Measurements from ENCODE around the gene KRTAP10-6. TPM values are rescaled to one million over a fixed set of nuclear protein-coding genes. Genes with fewer than 3 reads are reported as not detected.
"Not testable (repeated sequence)": the region's sequence is repeated elsewhere in the genome, so short reads cannot be mapped to it uniquely, and the experiment has no call there.

KRTAP10-6 gene, protein sequence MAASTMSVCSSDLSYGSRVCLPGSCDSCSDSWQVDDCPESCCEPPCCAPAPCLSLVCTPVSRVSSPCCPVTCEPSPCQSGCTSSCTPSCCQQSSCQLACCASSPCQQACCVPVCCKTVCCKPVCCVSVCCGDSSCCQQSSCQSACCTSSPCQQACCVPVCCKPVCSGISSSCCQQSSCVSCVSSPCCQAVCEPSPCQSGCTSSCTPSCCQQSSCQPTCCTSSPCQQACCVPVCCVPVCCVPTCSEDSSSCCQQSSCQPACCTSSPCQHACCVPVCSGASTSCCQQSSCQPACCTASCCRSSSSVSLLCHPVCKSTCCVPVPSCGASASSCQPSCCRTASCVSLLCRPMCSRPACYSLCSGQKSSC
- not detected for total RNA-seq
- total RNA-seq, result 0 reads per million in 2 donors

DNA sequence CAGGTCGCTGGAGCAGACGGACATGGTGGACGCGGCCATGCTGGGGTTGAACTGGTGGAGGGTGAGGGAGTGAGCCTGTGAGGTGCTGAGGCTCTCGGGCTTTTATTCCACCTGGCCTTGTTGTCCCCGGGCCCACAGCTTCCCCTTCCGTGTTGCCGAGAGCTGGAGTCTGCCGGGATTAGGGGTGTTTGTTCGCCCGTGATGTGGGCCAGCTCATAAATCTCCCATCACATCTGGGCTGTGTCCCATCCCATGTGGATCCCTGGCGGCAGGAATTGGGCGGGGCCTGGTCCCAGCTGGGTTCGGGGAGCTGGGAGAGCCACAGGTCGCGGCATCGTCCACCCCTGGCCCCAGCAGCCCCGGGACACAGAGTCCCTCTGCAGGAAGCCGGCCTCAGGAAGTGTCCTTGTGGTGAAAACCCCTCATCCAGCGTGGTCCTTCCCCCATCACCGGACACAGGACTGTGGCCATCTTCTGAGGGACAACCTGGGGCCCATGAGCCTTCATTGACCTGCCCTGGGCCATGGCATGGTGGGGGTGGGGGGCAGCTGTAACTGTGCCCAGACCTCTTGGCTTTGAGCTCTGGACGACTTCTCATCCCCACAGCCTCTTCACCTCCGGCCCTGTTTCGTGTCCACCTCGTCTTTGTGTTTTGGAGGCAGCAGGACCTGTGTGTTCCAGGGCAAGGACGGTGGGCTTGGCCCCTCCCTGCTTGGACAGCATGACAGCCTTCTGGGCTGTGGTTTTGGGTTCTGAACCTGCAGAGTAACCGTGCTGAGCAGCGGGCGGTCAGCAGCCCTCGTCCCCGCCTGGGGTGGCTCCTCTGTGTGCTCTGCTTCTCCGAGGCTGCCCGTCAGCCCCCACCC is at the start of gene KRTAP10-6:
TSS of gene KRTAP10-6 (minus strand) at position 60 of the 866 bp plus-strand sequence. CDS start at position 39, 21 bp downstream.
- no peak for DNase-seq

DNA sequence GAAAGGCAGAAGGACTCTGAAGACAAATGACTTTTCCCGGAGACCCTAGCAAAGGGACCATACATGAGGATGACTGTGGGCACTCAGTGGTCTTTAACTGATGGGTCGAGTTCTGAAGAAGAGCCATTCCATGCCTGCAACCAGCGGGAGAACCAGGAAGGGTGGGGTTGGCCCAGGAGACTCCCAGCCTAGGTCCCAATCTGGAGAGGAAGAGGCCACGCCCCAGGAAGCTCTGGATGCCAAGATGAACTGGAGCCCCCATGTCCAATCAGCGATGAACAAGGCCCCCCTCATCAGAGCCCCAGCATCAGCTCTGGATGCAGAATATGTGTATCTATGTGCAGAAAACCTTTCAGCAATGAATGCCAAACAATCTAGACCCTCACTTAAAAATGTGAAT is 48.5 kb upstream of the KRTAP10-6 start:
- Mint-ChIP-seq H3K27me3 (no peaks in the 10 kb centered on the region), H3K4me3 (no peak overlapping the region), H3K4me1 (no peaks in the 10 kb centered on the region), H3K27ac (no peak overlapping the region), H3K36me3 (ENCODE audit: low read depth) (peaks cover 4% of the 10 kb centered on the region)
- H3K9me3 ChIP-seq (ENCODE audit: control insufficient read depth, low read length, poor library complexity, severe bottlenecking), result peaks cover 10% of the 10 kb centered on the region
- ATAC-seq (no peak), DNase-seq (no peak)

More for the DNA sequence above, at the start of gene KRTAP10-6:
- no peak for ATAC-seq
- no peaks in the 10 kb centered on the region for H3K9me3 ChIP-seq (ENCODE audit: control insufficient read depth, low read length, poor library complexity, severe bottlenecking)
- Mint-ChIP-seq H3K27me3 (peaks cover 15% of the 10 kb centered on the region), H3K27ac (peak within 1 kb of the TSS; percentile 27), H3K4me3 (no peak within 1 kb of the TSS), H3K4me1 (peaks cover 5% of the 10 kb centered on the region), H3K36me3 (ENCODE audit: low read depth) (peaks cover 2% of the 10 kb centered on the region)

DNA sequence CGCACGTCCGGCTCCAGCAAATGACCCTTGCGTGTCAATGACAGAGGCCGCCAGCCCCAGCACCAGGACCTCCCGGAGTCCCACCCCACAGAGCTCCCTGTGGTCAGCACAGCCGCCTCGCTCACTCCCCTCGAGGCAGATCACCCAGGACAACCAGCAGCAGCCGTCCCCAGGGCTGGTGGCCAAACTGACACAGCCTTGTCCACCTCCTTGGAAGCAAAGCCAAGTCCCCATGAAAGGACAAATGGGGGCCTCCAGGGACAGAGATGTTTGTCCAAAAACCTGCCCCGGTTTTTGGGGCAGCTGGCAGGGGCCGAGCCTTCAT is 47.0 kb upstream of the KRTAP10-6 start:
- H3K27me3 Mint-ChIP-seq, result no peaks in the 10 kb centered on the region
- peaks cover 4% of the 10 kb centered on the region for H3K36me3 Mint-ChIP-seq (ENCODE audit: low read depth)
- H3K9me3 ChIP-seq (ENCODE audit: control insufficient read depth, low read length, poor library complexity, severe bottlenecking), result peaks cover 1% of the 10 kb centered on the region
- DNase-seq (no peak), ATAC-seq (no peak)
- H3K27ac Mint-ChIP-seq, result no peak overlapping the region
- H3K4me1 Mint-ChIP-seq, result no peaks in the 10 kb centered on the region
- H3K4me3 Mint-ChIP-seq, result no peak overlapping the region

DNA sequence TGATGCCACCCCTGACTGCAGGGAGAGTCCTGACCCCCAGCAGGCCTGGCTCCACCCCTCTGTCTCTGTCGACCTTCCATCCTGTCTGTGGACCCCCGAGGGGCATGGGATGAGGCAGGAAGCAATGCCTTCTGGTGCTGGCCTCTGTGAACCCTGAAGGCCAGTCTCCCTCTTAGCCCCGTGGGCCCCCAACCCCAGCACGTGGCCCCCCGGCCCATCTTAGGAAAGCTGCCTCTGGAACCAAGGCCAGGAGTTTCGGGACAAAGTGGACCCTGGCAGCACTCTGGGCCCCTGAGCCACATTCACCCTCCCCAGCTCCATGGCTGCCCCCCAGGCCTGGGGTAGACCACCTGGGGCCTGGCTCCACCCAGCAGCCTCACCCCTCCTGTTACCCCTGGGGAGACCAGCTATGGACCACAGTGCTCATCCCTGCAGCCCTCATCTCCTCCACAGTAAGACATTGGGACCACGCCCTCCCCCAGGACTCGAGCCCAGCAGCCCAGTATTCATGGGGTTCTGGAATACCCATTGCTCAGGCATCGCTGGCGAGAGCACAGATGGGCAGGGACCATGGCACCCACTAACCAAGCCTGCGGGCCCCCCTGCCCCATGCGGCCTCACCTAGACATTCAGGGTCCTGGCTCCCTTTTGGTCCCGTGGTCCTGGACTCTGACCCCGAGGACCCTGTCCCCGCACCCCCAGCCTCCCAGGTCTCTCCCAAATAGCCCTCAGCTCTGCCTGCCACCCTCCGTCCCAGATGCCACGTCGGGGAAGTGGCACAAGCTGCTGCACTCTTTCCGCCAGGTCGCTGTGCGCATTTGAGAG is 46.4 kb upstream of the KRTAP10-6 start:
- DNase-seq; H3K27ac Mint-ChIP-seq; H3K27me3 Mint-ChIP-seq; H3K4me1 Mint-ChIP-seq; ATAC-seq; H3K4me3 Mint-ChIP-seq; H3K36me3 Mint-ChIP-seq (ENCODE audit: low read depth); H3K9me3 ChIP-seq (ENCODE audit: control insufficient read depth, low read length, poor library complexity, severe bottlenecking): not testable (repeated sequence)

DNA sequence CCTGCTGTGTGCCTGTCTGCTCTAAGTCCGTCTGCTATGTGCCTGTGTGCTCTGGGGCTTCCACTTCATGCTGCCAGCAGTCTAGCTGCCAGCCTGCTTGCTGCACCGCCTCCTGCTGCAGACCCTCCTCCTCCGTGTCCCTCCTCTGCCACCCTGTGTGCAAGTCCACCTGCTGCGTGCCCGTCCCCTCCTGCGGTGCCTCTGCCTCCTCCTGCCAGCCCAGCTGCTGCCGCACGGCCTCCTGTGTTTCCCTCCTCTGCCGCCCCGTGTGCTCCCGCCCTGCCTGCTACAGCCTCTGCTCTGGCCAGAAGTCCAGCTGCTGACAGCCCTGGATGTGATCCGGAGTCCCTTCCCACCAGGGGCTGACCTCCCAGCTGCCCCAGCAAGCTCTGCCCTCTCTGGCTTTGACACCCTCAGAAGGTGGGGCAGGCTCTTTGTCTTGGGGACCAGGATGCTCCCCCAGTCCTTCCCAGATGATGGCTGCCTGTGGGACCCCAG is 45.6 kb upstream of the KRTAP10-6 start:
- not testable (repeated sequence) for DNase-seq; H3K4me1 Mint-ChIP-seq; H3K27me3 Mint-ChIP-seq; H3K9me3 ChIP-seq (ENCODE audit: control insufficient read depth, low read length, poor library complexity, severe bottlenecking); H3K36me3 Mint-ChIP-seq (ENCODE audit: low read depth); ATAC-seq; H3K27ac Mint-ChIP-seq; H3K4me3 Mint-ChIP-seq

DNA sequence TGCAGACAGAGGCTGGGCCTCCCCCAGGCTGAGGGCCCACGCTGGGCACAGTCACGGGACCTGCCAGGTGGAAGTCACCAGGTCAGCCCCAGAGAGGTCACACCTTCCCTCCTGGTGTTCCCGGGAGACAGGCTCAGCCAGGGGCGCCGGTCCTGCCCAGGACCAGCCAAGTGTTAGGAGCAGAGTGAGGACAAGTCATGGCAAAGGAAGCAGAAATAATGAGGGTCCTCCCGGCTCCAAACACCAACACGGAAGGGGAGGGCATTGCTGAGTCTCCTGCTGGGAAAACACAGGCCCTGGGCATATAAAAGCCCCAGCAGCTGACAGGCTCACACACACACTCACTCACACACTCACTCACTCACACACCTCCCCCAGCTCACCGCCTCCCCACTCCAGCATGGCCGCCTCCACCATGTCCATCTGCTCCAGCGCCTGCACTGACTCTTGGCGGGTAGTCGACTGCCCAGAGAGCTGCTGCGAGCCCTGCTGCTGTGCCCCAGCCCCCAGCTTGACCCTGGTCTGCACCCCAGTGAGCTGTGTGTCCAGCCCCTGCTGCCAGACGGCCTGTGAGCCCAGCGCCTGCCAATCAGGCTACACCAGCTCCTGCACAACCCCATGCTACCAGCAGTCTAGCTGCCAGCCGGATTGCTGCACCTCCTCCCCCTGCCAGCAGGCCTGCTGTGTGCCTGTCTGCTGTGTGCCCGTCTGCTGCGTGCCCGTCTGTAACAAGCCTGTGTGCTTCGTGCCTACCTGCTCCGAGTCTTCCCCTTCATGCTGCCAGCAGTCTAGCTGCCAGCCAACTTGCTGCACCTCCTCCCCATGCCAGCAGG is 44.9 kb upstream of the KRTAP10-6 start, which contains the start of gene KRTAP10-10:
TSS of gene KRTAP10-10 (plus strand) at position 339 of the 833 bp plus-strand sequence. CDS start at position 401, 62 bp downstream.
- Mint-ChIP-seq H3K27ac (no peak within 1 kb of the TSS), H3K4me3 (no peak within 1 kb of the TSS), H3K4me1 (no peaks in the 10 kb centered on the region), H3K36me3 (ENCODE audit: low read depth) (peaks cover 4% of the 10 kb centered on the region), H3K27me3 (no peaks in the 10 kb centered on the region)
- ATAC-seq (no peak), DNase-seq (no peak)
- H3K9me3 ChIP-seq (ENCODE audit: control insufficient read depth, low read length, poor library complexity, severe bottlenecking), result peaks cover under 1% of the 10 kb centered on the region

DNA sequence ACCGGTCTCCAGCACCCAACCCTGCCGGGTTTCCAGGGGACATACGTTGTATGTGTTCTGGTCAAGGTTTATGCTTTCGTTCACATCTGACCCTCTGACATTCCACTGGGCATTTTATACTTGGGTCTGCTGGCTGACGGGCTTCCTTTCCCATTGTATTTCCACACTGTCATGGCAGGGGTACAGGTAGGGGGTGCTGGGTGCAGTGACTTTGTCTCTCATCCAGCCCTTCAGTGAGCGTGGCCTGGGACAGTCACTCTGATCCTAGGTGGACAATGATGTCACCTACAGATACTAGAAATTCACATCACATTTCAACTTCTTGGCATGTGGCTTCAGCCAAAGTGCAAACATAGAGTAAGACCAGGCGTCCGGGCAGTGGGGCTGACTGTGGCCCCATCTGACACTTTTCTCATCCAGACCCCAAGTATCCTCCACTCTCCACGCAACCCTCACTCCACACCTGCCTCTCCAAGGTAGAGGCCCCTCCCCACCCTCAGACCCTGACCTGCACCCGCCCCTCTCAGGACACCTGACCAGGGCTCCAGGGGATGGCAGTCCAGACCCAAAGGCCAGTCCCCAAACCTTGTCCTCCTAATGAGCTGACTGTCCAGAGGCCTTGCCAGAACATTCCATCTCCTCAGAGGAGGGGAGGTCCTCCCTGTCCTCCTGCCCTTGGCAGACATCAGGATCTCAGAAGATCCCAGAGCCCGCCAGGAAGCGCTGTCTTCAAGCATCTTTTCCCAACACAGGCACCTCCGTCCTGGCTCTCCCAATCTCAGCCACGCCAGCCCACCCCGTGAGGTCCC is 44.1 kb upstream of the KRTAP10-6 start:
- Mint-ChIP-seq H3K27me3 (no peaks in the 10 kb centered on the region), H3K27ac (no peak overlapping the region), H3K4me1 (no peaks in the 10 kb centered on the region), H3K4me3 (no peak overlapping the region), H3K36me3 (ENCODE audit: low read depth) (peaks cover 2% of the 10 kb centered on the region)
- DNase-seq (no peak), ATAC-seq (no peak)
- H3K9me3 ChIP-seq (ENCODE audit: control insufficient read depth, low read length, poor library complexity, severe bottlenecking), result peaks cover 5% of the 10 kb centered on the region

DNA sequence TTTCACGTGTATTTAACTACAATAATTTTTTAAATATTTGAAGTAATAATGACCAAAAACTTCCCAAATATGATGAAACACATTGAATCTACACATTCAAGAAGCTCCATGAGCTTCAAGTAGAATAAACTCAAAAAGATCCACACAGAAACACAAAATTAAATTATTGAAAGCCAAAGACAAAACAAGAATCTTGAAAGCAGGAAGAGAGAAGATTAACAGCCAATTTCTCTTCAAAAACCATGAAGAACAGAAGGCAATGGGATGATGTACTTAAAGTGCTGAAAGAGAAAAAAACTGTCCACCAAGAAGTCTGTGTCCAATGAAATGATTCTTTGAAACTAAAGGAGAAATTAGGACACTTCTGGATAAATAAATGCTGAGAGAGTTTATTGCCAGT is 39.8 kb upstream of the KRTAP10-6 start:
- Mint-ChIP-seq H3K27ac (no peak overlapping the region), H3K4me3 (no peak overlapping the region), H3K27me3 (no peaks in the 10 kb centered on the region), H3K36me3 (ENCODE audit: low read depth) (no peaks in the 10 kb centered on the region), H3K4me1 (no peaks in the 10 kb centered on the region)
- DNase-seq, result no peak
- H3K9me3 ChIP-seq (ENCODE audit: control insufficient read depth, low read length, poor library complexity, severe bottlenecking), result peaks cover 5% of the 10 kb centered on the region
- no peak for ATAC-seq

DNA sequence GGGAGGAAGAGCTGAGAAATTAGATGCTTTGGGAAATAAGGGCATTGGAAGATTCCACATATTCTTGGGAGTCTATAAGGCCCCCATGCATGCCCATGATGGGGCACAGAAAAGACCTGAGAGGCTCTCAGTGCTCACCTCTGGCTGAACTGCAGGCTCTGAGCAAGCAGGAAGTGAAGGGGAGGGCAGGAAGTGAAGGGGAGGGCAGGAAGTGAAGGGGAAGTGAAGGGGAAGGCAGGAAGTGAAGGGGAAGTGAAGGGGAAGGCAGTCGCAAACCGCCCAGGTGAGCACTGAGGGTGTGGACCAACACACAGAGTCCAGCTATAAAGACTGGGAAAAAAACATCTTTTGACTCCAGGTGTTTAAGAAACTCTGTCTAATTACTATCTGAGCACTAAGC is 38.1 kb upstream of the KRTAP10-6 start:
- peaks cover 5% of the 10 kb centered on the region for H3K9me3 ChIP-seq (ENCODE audit: control insufficient read depth, low read length, poor library complexity, severe bottlenecking)
- H3K4me3 Mint-ChIP-seq, result no peak overlapping the region
- no peak overlapping the region for H3K27ac Mint-ChIP-seq
- H3K27me3 Mint-ChIP-seq, result no peaks in the 10 kb centered on the region
- DNase-seq (no peak), ATAC-seq (no peak)
- H3K4me1 Mint-ChIP-seq, result no peaks in the 10 kb centered on the region
- H3K36me3 Mint-ChIP-seq (ENCODE audit: low read depth), result no peaks in the 10 kb centered on the region

DNA sequence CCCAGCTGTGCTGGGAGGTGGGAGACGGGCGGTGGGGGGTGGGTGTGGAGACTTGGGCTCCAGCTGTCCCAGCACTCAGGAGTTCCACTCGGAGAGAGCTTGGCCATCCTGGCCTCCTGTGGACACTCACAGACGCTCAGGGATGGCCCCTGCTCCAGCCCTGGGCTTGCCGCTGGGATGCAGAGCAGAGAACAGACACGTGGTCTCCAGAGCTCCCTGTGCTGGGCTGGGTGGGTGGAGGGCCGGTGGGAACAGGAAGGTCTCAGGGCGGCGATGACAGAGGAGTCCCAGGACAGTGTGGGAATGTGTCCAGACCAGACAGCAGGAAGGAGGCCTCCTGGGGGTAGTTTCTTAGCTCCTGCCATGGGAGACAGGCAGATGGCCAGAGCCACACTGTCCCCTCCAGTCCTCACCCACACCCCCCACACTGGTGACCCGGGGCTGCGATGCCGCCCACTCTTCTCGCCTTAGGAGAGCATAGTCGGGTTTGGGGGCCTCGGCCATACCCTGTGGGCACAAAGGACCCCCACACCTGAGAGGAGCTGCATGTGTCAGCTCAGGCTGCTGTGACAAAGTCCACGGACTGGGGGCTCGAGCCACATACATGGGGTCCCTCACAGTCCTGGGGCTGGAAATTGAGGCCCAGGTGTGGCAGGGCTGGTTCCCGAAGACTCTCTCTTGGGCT is 36.5 kb upstream of the KRTAP10-6 start:
- ATAC-seq (no peak), DNase-seq (no peak)
- Mint-ChIP-seq H3K4me1 (no peaks in the 10 kb centered on the region), H3K36me3 (ENCODE audit: low read depth) (peaks cover 2% of the 10 kb centered on the region), H3K27ac (no peak overlapping the region), H3K4me3 (no peak overlapping the region), H3K27me3 (no peaks in the 10 kb centered on the region)
- H3K9me3 ChIP-seq (ENCODE audit: control insufficient read depth, low read length, poor library complexity, severe bottlenecking), result peaks cover 5% of the 10 kb centered on the region

DNA sequence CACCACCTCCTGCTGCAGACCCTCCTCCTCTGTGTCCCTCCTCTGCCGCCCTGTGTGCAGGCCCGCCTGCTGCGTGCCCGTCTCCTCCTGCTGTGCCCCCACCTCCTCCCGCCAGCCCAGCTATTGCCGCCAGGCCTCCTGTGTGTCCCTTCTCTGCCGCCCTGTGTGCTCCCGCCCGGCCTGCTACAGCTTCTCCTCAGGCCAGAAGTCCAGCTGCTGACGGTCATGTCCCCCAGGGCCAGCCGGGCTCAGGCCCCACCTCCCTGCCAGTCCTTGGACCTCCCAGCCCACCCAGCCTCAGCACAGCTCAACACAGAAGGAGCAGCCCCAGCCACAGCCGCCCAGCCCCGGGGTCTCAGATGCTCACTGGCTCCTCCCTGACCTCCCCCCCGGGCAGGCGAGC is 35.5 kb upstream of the KRTAP10-6 start:
- H3K9me3 ChIP-seq (ENCODE audit: control insufficient read depth, low read length, poor library complexity, severe bottlenecking); H3K27me3 Mint-ChIP-seq; DNase-seq; H3K4me3 Mint-ChIP-seq; H3K27ac Mint-ChIP-seq; H3K4me1 Mint-ChIP-seq; ATAC-seq; H3K36me3 Mint-ChIP-seq (ENCODE audit: low read depth): not testable (repeated sequence)
